Endodermal cell (in vitro differentiated cells): ENCODE data around the gene ZFP2. TPM values are rescaled to one million over a fixed set of nuclear protein-coding genes. Genes with fewer than 3 reads are reported as not detected.

ENCODE experiments used
- DNase-seq: peaks from one replicate; pipeline ENCODE4 v3.0.0-alpha.2; 2017
- H3K27ac ChIP-seq: 2 replicates; pipeline ENCODE4 v1.5.1; 2013; ENCODE audit warnings: mild to moderate bottlenecking, low read depth, low read length, moderate library complexity
- H3K27me3 ChIP-seq: 2 replicates; pipeline ENCODE4 v1.6.1; 2013; ENCODE audit warnings: mild to moderate bottlenecking, low read length, moderate library complexity; ENCODE audit not compliant: insufficient read depth, control insufficient read depth, poor library complexity, severe bottlenecking
- H3K36me3 ChIP-seq: 2 replicates; pipeline ENCODE4 v1.7.0; 2013; ENCODE audit warnings: mild to moderate bottlenecking, low read length, moderate library complexity; ENCODE audit not compliant: control insufficient read depth, insufficient read depth
- H3K4me1 ChIP-seq: one replicate; pipeline ENCODE4 v1.7.0; 2013; ENCODE audit warnings: low read length; ENCODE audit not compliant: control insufficient read depth, insufficient read depth
- H3K4me3 ChIP-seq: 2 replicates; pipeline ENCODE4 v1.5.1; 2013; ENCODE audit warnings: mild to moderate bottlenecking, low read length, moderate library complexity
- H3K9ac ChIP-seq: 2 replicates; pipeline ENCODE4 v1.6.1; 2013; ENCODE audit warnings: mild to moderate bottlenecking, low read length, moderate library complexity; ENCODE audit not compliant: poor library complexity, severe bottlenecking; ENCODE audit errors: extremely low read depth
- H3K9me3 ChIP-seq: 2 replicates; pipeline ENCODE4 v1.6.1; 2013; ENCODE audit warnings: mild to moderate bottlenecking, low read length, moderate library complexity; ENCODE audit not compliant: control insufficient read depth
- H3K27ac Mint-ChIP-seq: 2 replicates; pipeline ENCODE4 v1.8.0; 2020; ENCODE audit warnings: mixed read lengths
- H3K27me3 Mint-ChIP-seq: 2 replicates; pipeline ENCODE4 v1.8.0; 2021; ENCODE audit warnings: mild to moderate bottlenecking, mixed read lengths; ENCODE audit not compliant: insufficient read depth
- H3K36me3 Mint-ChIP-seq: 2 replicates; pipeline ENCODE4 v1.8.0; 2020; ENCODE audit warnings: low read depth, mixed read lengths
- H3K4me1 Mint-ChIP-seq: 2 replicates; pipeline ENCODE4 v1.8.0; 2020; ENCODE audit warnings: mixed read lengths
- H3K4me3 Mint-ChIP-seq: 2 replicates; pipeline ENCODE4 v1.8.0; 2020; ENCODE audit warnings: mild to moderate bottlenecking, moderate library complexity, mixed read lengths
- H3K9me3 Mint-ChIP-seq: 2 replicates; pipeline ENCODE4 v1.8.0; 2020; ENCODE audit warnings: mild to moderate bottlenecking, mixed read lengths
- WGBS, 2 experiments: methylation state at CpG; one replicate each; pipeline versions ENCODE4 v1.1.5 to v1.1.7; 2013; ENCODE audit warnings: missing lambda C conversion rate in 2 of 2, mixed read lengths in 1 of 2; ENCODE audit not compliant: insufficient coverage in 1 of 2, insufficient read length in 1 of 2; 5-methylcytosine and 5-hydroxymethylcytosine counted together
- total RNA-seq, 2 donors: library from RNA; stranded (reverse); fragmentation: NEBNext Ultra II Directional in 1 of 2; extraction: Animal tissue kit (Norgen Biotek cat#: 25700) in 1 of 2; gene quantifications; 2 replicates in 1 of 2; 3 replicates in 1 of 2; pipeline ENCODE4 v1.2.1, GENCODE V29; 2021
- TF ChIP-seq, protein P1 (sequence below): fragments of 200-600 bp; sonication (generic); conservative IDR thresholded peaks from 2 replicates; pipeline ENCODE4 v1.5.0; 2021; ENCODE audit warnings: antibody characterized with exemption, mild to moderate bottlenecking

The ZFP2 gene
- total RNA-seq, 2 donors from 2014 or later = 1.8 to 3.3 TPM

DNA sequence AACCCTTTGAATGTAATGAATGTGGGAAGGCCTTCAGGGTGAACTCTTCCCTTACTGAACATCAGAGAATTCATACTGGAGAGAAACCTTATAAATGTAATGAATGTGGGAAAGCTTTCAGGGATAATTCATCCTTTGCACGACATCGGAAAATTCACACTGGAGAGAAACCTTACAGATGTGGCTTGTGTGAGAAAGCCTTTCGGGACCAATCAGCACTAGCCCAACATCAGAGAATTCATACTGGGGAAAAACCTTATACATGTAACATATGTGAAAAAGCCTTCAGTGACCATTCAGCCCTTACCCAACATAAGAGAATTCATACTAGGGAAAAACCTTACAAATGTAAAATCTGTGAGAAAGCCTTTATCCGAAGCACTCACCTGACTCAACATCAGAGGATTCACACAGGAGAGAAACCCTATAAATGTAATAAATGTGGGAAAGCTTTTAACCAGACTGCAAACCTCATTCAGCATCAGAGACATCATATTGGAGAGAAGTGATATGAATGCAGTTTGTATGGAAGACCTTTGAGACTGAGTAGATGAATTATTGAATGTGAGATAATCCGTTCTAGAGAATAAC, 69.8 kb downstream of the ZFP2 start:
- H3K9me3 Mint-ChIP-seq = peaks cover 90% of the 10 kb centered on the region
- Histone ChIP-seq H3K4me1 (no peaks in the 10 kb centered on the region), H3K9ac (no peak overlapping the region), H3K4me3 (peak overlapping the region; percentile 45), H3K9me3 (peaks cover 82% of the 10 kb centered on the region), H3K27ac (no peak overlapping the region), H3K36me3 (no peaks in the 10 kb centered on the region), H3K27me3 (no peaks in the 10 kb centered on the region)
- TF ChIP-seq, protein P1, sequence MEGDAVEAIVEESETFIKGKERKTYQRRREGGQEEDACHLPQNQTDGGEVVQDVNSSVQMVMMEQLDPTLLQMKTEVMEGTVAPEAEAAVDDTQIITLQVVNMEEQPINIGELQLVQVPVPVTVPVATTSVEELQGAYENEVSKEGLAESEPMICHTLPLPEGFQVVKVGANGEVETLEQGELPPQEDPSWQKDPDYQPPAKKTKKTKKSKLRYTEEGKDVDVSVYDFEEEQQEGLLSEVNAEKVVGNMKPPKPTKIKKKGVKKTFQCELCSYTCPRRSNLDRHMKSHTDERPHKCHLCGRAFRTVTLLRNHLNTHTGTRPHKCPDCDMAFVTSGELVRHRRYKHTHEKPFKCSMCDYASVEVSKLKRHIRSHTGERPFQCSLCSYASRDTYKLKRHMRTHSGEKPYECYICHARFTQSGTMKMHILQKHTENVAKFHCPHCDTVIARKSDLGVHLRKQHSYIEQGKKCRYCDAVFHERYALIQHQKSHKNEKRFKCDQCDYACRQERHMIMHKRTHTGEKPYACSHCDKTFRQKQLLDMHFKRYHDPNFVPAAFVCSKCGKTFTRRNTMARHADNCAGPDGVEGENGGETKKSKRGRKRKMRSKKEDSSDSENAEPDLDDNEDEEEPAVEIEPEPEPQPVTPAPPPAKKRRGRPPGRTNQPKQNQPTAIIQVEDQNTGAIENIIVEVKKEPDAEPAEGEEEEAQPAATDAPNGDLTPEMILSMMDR = no peak
- H3K27me3 Mint-ChIP-seq = no peaks in the 10 kb centered on the region
- no peak overlapping the region for H3K4me3 Mint-ChIP-seq
- no peak for DNase-seq
- peaks cover 2% of the 10 kb centered on the region for H3K36me3 Mint-ChIP-seq
- H3K27ac Mint-ChIP-seq = no peak overlapping the region
- 94% methylated on average over 4 to 5 of the region's 5 CpGs for WGBS, 2 experiments
- H3K4me1 Mint-ChIP-seq = no peaks in the 10 kb centered on the region

DNA sequence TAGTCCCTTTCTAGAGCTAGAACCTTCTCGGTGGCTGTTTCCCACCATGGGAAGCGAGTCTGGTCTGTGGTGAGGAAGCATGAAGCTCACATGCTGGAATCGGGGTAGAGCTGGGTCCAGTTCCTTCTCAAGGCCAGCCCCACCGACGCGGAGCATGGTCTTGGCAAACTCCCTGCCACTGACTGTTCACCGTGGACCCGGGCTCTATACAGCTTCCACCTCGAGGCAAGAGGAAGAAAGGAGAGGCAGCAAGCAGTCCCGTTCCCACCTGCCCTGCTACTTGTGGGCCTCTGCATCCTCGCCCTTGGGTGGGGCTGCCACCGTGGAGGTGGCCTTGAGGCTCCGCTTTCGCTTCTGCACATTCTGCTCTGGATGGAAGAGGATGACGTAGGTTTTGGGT, 85.7 kb downstream of the ZFP2 start:
- no peaks in the 10 kb centered on the region for H3K4me1 Mint-ChIP-seq
- TF ChIP-seq, protein P1 = no peak
- DNase-seq = no peak
- H3K27ac Mint-ChIP-seq = no peak overlapping the region
- peaks cover 3% of the 10 kb centered on the region for H3K27me3 Mint-ChIP-seq
- WGBS, 2 experiments = 83 to 85% methylated on average over 7 to 15 of the region's 15 CpGs
- no peaks in the 10 kb centered on the region for H3K36me3 Mint-ChIP-seq
- Histone ChIP-seq H3K4me1 (no peaks in the 10 kb centered on the region), H3K27me3 (no peaks in the 10 kb centered on the region), H3K4me3 (no peak overlapping the region), H3K9ac (no peak overlapping the region), H3K9me3 (peaks cover 58% of the 10 kb centered on the region), H3K36me3 (no peaks in the 10 kb centered on the region), H3K27ac (no peak overlapping the region)
- H3K9me3 Mint-ChIP-seq = peaks cover 98% of the 10 kb centered on the region
- no peak overlapping the region for H3K4me3 Mint-ChIP-seq

Other genes with a start within 250 kb of the ZFP2 start
- 10 to 100 TPM; 22.1 to 23.3 TPM for gene ZNF354A, start 165.3 kb upstream of the ZFP2 start, total RNA-seq
- 10 to 100 TPM; 24.3 to 26.0 TPM for gene ZNF354B, start 36.0 kb upstream of the ZFP2 start, total RNA-seq
- under 1 TPM in 1 of 2 donors, not detected in 1; 0.86 TPM for gene ZNF454, start 45.3 kb downstream of the ZFP2 start, total RNA-seq
- not detected for gene GRM6, start 99.4 kb downstream of the ZFP2 start, total RNA-seq
- 1 to 10 TPM; 5.8 to 6.6 TPM for gene ZNF879, start 127.9 kb downstream of the ZFP2 start, total RNA-seq
- gene ZNF354C, start 164.5 kb downstream of the ZFP2 start, total RNA-seq = 1 to 10 TPM; 3.4 to 4.8 TPM